ENCODE results near the gene DPP6. TPM values are rescaled to one million over a fixed set of nuclear protein-coding genes. Genes with fewer than 3 reads are reported as not detected.

The DPP6 gene
- total RNA-seq, 1 donor from 2014 or later = not detected

GRCh38 chr7:154433632-154434598 lies 381.7 kb downstream of the DPP6 start:
- intact Hi-C loops (cut with micrococcal nuclease) = no loop called here
- no peaks in the 10 kb centered on the region for H3K36me3 Mint-ChIP-seq (ENCODE audit: low read depth)
- DNase-seq (no peak), ATAC-seq (ENCODE audit: low read depth) (no peak)
- no peaks in the 10 kb centered on the region for H3K4me1 Mint-ChIP-seq
- peaks cover 3% of the 10 kb centered on the region for H3K9me3 Mint-ChIP-seq
- ChIA-PET CTCF (no interaction called here), POLR2A (no interaction called here)
- no peak overlapping the region for H3K27ac Mint-ChIP-seq
- H3K4me3 Mint-ChIP-seq = no peak overlapping the region
- H3K27me3 Mint-ChIP-seq = no peaks in the 10 kb centered on the region
- TF ChIP-seq CTCF (IDR thresholded peaks at IDR 0.05) = no peak

- ChIA-PET CTCF (no interaction called here), POLR2A (no interaction called here)
- ATAC-seq (ENCODE audit: low read depth) = no peak
- intact Hi-C loops (cut with micrococcal nuclease) = no loop called here
- Mint-ChIP-seq H3K4me3 (no peak overlapping the region), H3K27me3 (no peaks in the 10 kb centered on the region), H3K36me3 (ENCODE audit: low read depth) (no peaks in the 10 kb centered on the region), H3K4me1 (no peaks in the 10 kb centered on the region), H3K27ac (no peak overlapping the region), H3K9me3 (peaks cover 6% of the 10 kb centered on the region)
- no peak for DNase-seq
- TF ChIP-seq CTCF (IDR thresholded peaks at IDR 0.05) = no peak
These were observed 384.4 kb downstream of the DPP6 start for GRCh38 chr7:154436560-154436959.

GRCh38 chr7:154437234-154437633 lies 385.0 kb downstream of the DPP6 start:
- H3K4me1 Mint-ChIP-seq = no peaks in the 10 kb centered on the region
- POLR2A ChIA-PET = no interaction called here

GRCh38 chr7:154438571-154439367 lies 386.6 kb downstream of the DPP6 start:
- ChIA-PET POLR2A (no interaction called here), CTCF (no interaction called here)
- Mint-ChIP-seq H3K36me3 (ENCODE audit: low read depth) (no peaks in the 10 kb centered on the region), H3K9me3 (peaks cover 9% of the 10 kb centered on the region), H3K4me3 (no peak overlapping the region), H3K4me1 (no peaks in the 10 kb centered on the region), H3K27ac (no peak overlapping the region), H3K27me3 (no peaks in the 10 kb centered on the region)
- intact Hi-C loops (cut with micrococcal nuclease) = no loop called here
- ATAC-seq (ENCODE audit: low read depth) (no peak), DNase-seq (no peak)
- TF ChIP-seq CTCF (IDR thresholded peaks at IDR 0.05) = no peak

More at GRCh38 chr7:154437234-154437633, 385.0 kb downstream of the DPP6 start:
- no peak for TF ChIP-seq CTCF (IDR thresholded peaks at IDR 0.05)
- Mint-ChIP-seq H3K4me3 (no peak overlapping the region), H3K27ac (no peak overlapping the region), H3K27me3 (no peaks in the 10 kb centered on the region), H3K9me3 (peaks cover 6% of the 10 kb centered on the region), H3K36me3 (ENCODE audit: low read depth) (no peaks in the 10 kb centered on the region)
- CTCF ChIA-PET = no interaction called here
- DNase-seq (no peak), ATAC-seq (ENCODE audit: low read depth) (no peak)
- intact Hi-C loops (cut with micrococcal nuclease) = no loop called here

- peaks cover 9% of the 10 kb centered on the region for H3K9me3 Mint-ChIP-seq
- no peaks in the 10 kb centered on the region for H3K27me3 Mint-ChIP-seq
- POLR2A ChIA-PET = no interaction called here
- no peaks in the 10 kb centered on the region for H3K4me1 Mint-ChIP-seq
- ATAC-seq (ENCODE audit: low read depth) (no peak), DNase-seq (no peak)
- H3K36me3 Mint-ChIP-seq (ENCODE audit: low read depth) = no peaks in the 10 kb centered on the region
- intact Hi-C loops (cut with micrococcal nuclease) = no loop called here
- CTCF ChIA-PET = no interaction called here
- H3K4me3 Mint-ChIP-seq = no peak overlapping the region
- H3K27ac Mint-ChIP-seq = no peak overlapping the region
- TF ChIP-seq CTCF (IDR thresholded peaks at IDR 0.05) = no peak
These were observed 387.9 kb downstream of the DPP6 start for GRCh38 chr7:154440058-154440457.

All from activated B cell treated with CpG ODN at 0.5 μM for 24 hours (primary cell).